HCT116 (cell line): ENCODE data around the gene RNASE8. TPM values are rescaled to one million over a fixed set of nuclear protein-coding genes. Genes with fewer than 3 reads are reported as not detected.

Source experiments
- ATAC-seq: fragments of 200-7000 bp; cut with Tn5 transposase; 2 replicates; pipeline ENCODE4 v1.9.1; 2020; ENCODE audit warnings: mild to moderate bottlenecking, moderate library complexity
- BruUV-seq: library from RNA; stranded (reverse); fragments of 400-500 nt; replicated peaks from 2 replicates; lab custom pipeline; 2021; lab: Mats Ljungman, UMichigan
- CTCF ChIA-PET: fragments of 300-600 bp; sonication (Branson Sonifier 250); formaldehyde crosslinking; loops from one replicate; lab custom pipeline; 2021; ENCODE audit warnings: antibody characterized with exemption; lab: Charles Lee
- POLR2A ChIA-PET: fragments of 300-600, 350-600 bp; sonication (Branson Sonifier 250); formaldehyde crosslinking; loops from one replicate; lab custom pipeline; 2021; ENCODE audit warnings: antibody characterized with exemption; lab: Charles Lee
- RAD21 ChIA-PET, 2 experiments: fragments of 300-600 bp; sonication (Branson Sonifier 250); formaldehyde crosslinking; loops; one replicate each; lab custom pipeline; 2023; ENCODE audit warnings: low total read pairs in 2 of 2; ENCODE audit not compliant: uncharacterized antibody in 2 of 2, unreplicated experiment in 2 of 2, low non-redundant PET in 1 of 2; lab: Charles Lee
- DNase-seq: peaks from one replicate; pipeline ENCODE4 v3.0.0-alpha.2; 2010; ENCODE audit warnings: low read depth, low spot score
- H2AFZ ChIP-seq: fragments of 200-600 bp; shearing (Covaris generic), sonication (generic); 2 replicates; pipeline ENCODE4 v1.6.1; 2017; ENCODE audit warnings: low read depth, mixed run types, mixed read lengths, antibody characterized with exemption, low read length; ENCODE audit not compliant: poor library complexity, severe bottlenecking
- H3K27ac ChIP-seq: 2 replicates; pipeline ENCODE4 v1.5.1; 2012; ENCODE audit warnings: low read depth, low read length
- H3K27me3 ChIP-seq: fragments of 200-600 bp; sonication (generic); 2 replicates; pipeline ENCODE4 v1.6.1; 2016; ENCODE audit warnings: mixed run types, low read length, mixed read lengths; ENCODE audit not compliant: insufficient read depth
- H3K36me3 ChIP-seq, 2 experiments: fragments of 200-500 bp in 1 of 2; fragments of 200-600 bp in 1 of 2; sonication (Bioruptor generic) in 1 of 2; sonication (generic) in 1 of 2; 2 replicates each; pipeline versions ENCODE4 v1.5.1 to v1.6.1; 2014 to 2016; ENCODE audit warnings: low read length in 2 of 2, inconsistent platforms in 1 of 2, mixed read lengths in 1 of 2, mixed run types in 1 of 2; ENCODE audit not compliant: insufficient read depth in 2 of 2, control insufficient read depth in 1 of 2
- H3K4me1 ChIP-seq, 2 experiments: fragments of 200-600 bp in 1 of 2; sonication (generic) in 1 of 2; 2 replicates each; pipeline versions ENCODE4 v1.5.1 to v1.6.1; 2012 to 2017; ENCODE audit warnings: low read length in 2 of 2, inconsistent platforms in 1 of 2, mild to moderate bottlenecking in 1 of 2, mixed read lengths in 1 of 2, mixed run types in 1 of 2, moderate library complexity in 1 of 2; ENCODE audit not compliant: insufficient read depth in 2 of 2, control insufficient read depth in 1 of 2
- H3K4me2 ChIP-seq: fragments of 200-600 bp; sonication (generic); 2 replicates; pipeline ENCODE4 v1.6.1; 2017; ENCODE audit warnings: mixed run types, low read length, mixed read lengths
- H3K4me3 ChIP-seq, 2 experiments: fragments of 200-600 bp in 1 of 2; sonication (generic) in 1 of 2; replicated peaks in 1 of 2; 2 replicates each; pipeline ENCODE4 v1.5.1; 2011 to 2016; ENCODE audit warnings: low read length in 2 of 2, control low read depth in 1 of 2, low read depth in 1 of 2, mild to moderate bottlenecking in 1 of 2, mixed read lengths in 1 of 2, mixed run types in 1 of 2
- H3K79me2 ChIP-seq: fragments of 200-600 bp; sonication (generic); 2 replicates; pipeline ENCODE4 v1.6.1; 2017; ENCODE audit warnings: mild to moderate bottlenecking, mixed run types, low read length, moderate library complexity, mixed read lengths; ENCODE audit not compliant: insufficient read depth
- H3K9ac ChIP-seq: fragments of 200-600 bp; sonication (generic); 2 replicates; pipeline ENCODE4 v1.6.1; 2016; ENCODE audit warnings: low read length, mixed read lengths
- H3K9me2 ChIP-seq: fragments of 200-600 bp; sonication (generic), shearing (Covaris generic); 2 replicates; pipeline ENCODE4 v1.6.1; 2017; ENCODE audit warnings: mixed run types, mild to moderate bottlenecking, moderate library complexity; ENCODE audit not compliant: insufficient read depth
- H3K9me3 ChIP-seq, 2 experiments: fragments of 200-500 bp in 1 of 2; fragments of 200-600 bp in 1 of 2; sonication (Bioruptor generic) in 1 of 2; sonication (generic) in 1 of 2; 2 replicates each; pipeline ENCODE4 v1.6.1; 2014 to 2017; ENCODE audit warnings: low read length in 2 of 2, mixed read lengths in 2 of 2, inconsistent platforms in 1 of 2, low read depth in 1 of 2, mild to moderate bottlenecking in 1 of 2, mixed run types in 1 of 2, moderate library complexity in 1 of 2; ENCODE audit not compliant: control insufficient read depth in 1 of 2, insufficient read depth in 1 of 2
- H4K20me1 ChIP-seq: fragments of 200-600 bp; sonication (generic), shearing (Covaris generic); 2 replicates; pipeline ENCODE4 v1.6.1; 2017; ENCODE audit warnings: mixed run types, mild to moderate bottlenecking, moderate library complexity; ENCODE audit not compliant: insufficient read depth
- CEBPB ChIP-seq: IDR thresholded peaks from 2 replicates; pipeline ENCODE4 v1.6.1; 2012; ENCODE audit warnings: low read depth
- ELF1 ChIP-seq: IDR thresholded peaks from 2 replicates; pipeline ENCODE4 v1.6.1; 2012; ENCODE audit warnings: low read depth, borderline replicate concordance
- EZH2phosphoT487 ChIP-seq: fragments of 200-600 bp; IDR thresholded peaks from 2 replicates; pipeline ENCODE4 v1.6.1; 2018; ENCODE audit warnings: antibody characterized with exemption, borderline replicate concordance
- JUND ChIP-seq: IDR thresholded peaks from 2 replicates; pipeline ENCODE4 v1.6.1; 2012
- POLR2AphosphoS5 ChIP-seq: IDR thresholded peaks from 2 replicates; pipeline ENCODE4 v1.6.1; 2011; ENCODE audit warnings: mild to moderate bottlenecking, low read depth, low read length, moderate library complexity
- SIN3A ChIP-seq: IDR thresholded peaks from 2 replicates; pipeline ENCODE4 v1.6.1; 2012; ENCODE audit warnings: low read depth
- SP1 ChIP-seq: IDR thresholded peaks from 2 replicates; pipeline ENCODE4 v1.6.1; 2012; ENCODE audit warnings: low read depth
- SRF ChIP-seq: IDR thresholded peaks from 2 replicates; pipeline ENCODE4 v1.6.1; 2012; ENCODE audit warnings: low read depth
- YY1 ChIP-seq: IDR thresholded peaks from 2 replicates; pipeline ENCODE4 v1.6.1; 2011; ENCODE audit warnings: low read length, low read depth, moderate library complexity, mild to moderate bottlenecking; ENCODE audit not compliant: insufficient replicate concordance; ENCODE audit errors: extremely low read depth
- ZFX ChIP-seq: fragments of 450-650 bp; IDR thresholded peaks from 2 replicates; pipeline ENCODE4 v1.6.1; 2017
- ZNF274 ChIP-seq: fragments of 200-500 bp; sonication (Bioruptor generic); IDR thresholded peaks from 2 replicates; pipeline ENCODE4 v1.6.1; 2014; ENCODE audit warnings: mild to moderate bottlenecking, low read depth, low read length, inconsistent platforms
- intact Hi-C: fragments of 100-400 bp; cut with micrococcal nuclease; formaldehyde crosslinking; loops from 2 replicates; pipeline ENCODE4 v1.10.0; 2022
- total RNA-seq: library from RNA; stranded (reverse); gene quantifications from one replicate; pipeline ENCODE4 v1.2.1, GENCODE V29; 2021; ENCODE audit not compliant: unreplicated experiment
- TF ChIP-seq, protein P1 (sequence below): IDR thresholded peaks from 2 replicates; pipeline ENCODE4 v1.6.1; 2012
- TF ChIP-seq, protein P2 (sequence below): IDR thresholded peaks from 2 replicates; pipeline ENCODE4 v1.6.1; 2012
- TF ChIP-seq, protein P3 (sequence below): IDR thresholded peaks from 2 replicates; pipeline ENCODE4 v1.6.1; 2012; ENCODE audit warnings: low read depth

RNASE8 gene
- total RNA-seq, 1 experiment from 2014 or later, result not detected

DNA sequence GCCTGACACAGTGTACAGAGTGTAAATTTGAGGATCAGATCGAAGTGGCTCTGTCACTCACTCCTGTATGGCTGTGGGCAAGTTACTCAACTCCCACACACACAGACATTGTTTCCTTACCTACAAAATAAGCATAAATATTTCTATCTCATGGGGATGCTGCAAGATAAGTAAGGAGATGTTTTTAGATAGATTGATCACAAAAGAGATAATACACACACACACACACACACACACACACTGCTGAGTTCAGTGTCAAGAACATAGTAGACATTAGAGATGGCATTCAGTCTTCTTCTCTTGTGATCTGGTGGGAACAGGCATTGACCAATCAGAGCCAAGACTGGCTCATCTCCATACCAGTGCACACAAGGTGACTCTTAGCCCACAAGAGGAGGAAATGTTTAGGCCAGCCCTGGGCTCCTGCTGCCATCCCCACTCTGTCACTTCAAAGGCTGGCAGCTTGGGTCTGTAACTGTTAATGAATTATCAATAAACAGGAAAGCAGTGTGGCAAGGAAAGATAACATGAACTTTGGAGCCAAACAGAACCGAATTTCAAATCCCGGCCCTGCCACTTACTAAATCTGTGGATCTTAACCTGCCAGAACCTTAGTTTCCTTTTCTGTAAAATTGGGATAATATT lies 3.4 kb upstream of the RNASE8 start:
- no peak overlapping the region for H3K4me2 ChIP-seq
- intact Hi-C loops, result no loop called here
- no peaks in the 10 kb centered on the region for H3K27me3 ChIP-seq
- no peak overlapping the region for H2AFZ ChIP-seq
- BruUV-seq, result no TSS peak
- H3K27ac ChIP-seq, result no peak overlapping the region
- no peaks in the 10 kb centered on the region for H3K4me1 ChIP-seq
- ChIA-PET POLR2A (no interaction called here), RAD21 (no interaction called here), CTCF (no interaction called here)
- H3K36me3 ChIP-seq, result no peaks in the 10 kb centered on the region
- TF ChIP-seq ZFX, result no peak
- TF ChIP-seq SIN3A, result no peak
- TF ChIP-seq SRF, result no peak
- no peak for TF ChIP-seq YY1
- TF ChIP-seq SP1, result no peak
- TF ChIP-seq, protein P1, sequence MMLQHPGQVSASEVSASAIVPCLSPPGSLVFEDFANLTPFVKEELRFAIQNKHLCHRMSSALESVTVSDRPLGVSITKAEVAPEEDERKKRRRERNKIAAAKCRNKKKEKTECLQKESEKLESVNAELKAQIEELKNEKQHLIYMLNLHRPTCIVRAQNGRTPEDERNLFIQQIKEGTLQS, result no peak
- TF ChIP-seq, protein P2, sequence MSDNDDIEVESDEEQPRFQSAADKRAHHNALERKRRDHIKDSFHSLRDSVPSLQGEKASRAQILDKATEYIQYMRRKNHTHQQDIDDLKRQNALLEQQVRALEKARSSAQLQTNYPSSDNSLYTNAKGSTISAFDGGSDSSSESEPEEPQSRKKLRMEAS, result no peak
- no peak for TF ChIP-seq ZNF274
- H3K79me2 ChIP-seq, result no peaks in the 10 kb centered on the region
- no peaks in the 10 kb centered on the region for H4K20me1 ChIP-seq
- no peaks in the 10 kb centered on the region for H3K9me2 ChIP-seq
- DNase-seq (no peak), ATAC-seq (peak; percentile 78)
- no peak overlapping the region for H3K4me3 ChIP-seq
- H3K9ac ChIP-seq, result no peak overlapping the region
- no peaks in the 10 kb centered on the region for H3K9me3 ChIP-seq

DNA sequence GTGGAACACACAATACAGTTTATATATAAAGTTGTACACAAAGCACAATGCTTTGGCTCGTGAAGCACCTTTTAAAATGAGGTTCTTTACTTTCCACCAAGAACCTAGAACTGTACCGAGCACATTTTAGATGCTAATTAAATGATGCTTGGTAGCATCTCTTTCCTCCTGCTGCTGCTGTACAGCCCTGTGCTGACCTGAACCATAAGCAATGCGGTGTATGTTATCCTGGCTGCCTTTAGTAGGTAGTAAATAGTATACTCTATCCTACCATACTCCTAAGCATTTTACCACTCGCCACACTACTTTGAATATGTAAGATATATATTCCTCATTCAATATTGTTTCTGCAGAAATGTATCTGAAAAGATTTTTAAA lies 2.9 kb upstream of the RNASE8 start:
- intact Hi-C loops, result no loop called here
- RAD21 ChIA-PET, result no interaction called here
- POLR2A ChIA-PET, result no interaction called here
- Histone ChIP-seq H4K20me1 (no peaks in the 10 kb centered on the region), H3K9ac (no peak overlapping the region), H3K36me3 (no peaks in the 10 kb centered on the region), H3K4me1 (no peaks in the 10 kb centered on the region), H3K9me2 (no peaks in the 10 kb centered on the region), H3K27ac (no peak overlapping the region), H3K9me3 (no peaks in the 10 kb centered on the region), H3K27me3 (no peaks in the 10 kb centered on the region), H3K79me2 (no peaks in the 10 kb centered on the region), H3K4me3 (no peak overlapping the region), H2AFZ (no peak overlapping the region), H3K4me2 (no peak overlapping the region)
- ATAC-seq, result no peak
- CTCF ChIA-PET, result no interaction called here
- no peak for DNase-seq
- no TSS peak for BruUV-seq
- TF ChIP-seq POLR2AphosphoS5, result no peak
- TF ChIP-seq, protein P3, sequence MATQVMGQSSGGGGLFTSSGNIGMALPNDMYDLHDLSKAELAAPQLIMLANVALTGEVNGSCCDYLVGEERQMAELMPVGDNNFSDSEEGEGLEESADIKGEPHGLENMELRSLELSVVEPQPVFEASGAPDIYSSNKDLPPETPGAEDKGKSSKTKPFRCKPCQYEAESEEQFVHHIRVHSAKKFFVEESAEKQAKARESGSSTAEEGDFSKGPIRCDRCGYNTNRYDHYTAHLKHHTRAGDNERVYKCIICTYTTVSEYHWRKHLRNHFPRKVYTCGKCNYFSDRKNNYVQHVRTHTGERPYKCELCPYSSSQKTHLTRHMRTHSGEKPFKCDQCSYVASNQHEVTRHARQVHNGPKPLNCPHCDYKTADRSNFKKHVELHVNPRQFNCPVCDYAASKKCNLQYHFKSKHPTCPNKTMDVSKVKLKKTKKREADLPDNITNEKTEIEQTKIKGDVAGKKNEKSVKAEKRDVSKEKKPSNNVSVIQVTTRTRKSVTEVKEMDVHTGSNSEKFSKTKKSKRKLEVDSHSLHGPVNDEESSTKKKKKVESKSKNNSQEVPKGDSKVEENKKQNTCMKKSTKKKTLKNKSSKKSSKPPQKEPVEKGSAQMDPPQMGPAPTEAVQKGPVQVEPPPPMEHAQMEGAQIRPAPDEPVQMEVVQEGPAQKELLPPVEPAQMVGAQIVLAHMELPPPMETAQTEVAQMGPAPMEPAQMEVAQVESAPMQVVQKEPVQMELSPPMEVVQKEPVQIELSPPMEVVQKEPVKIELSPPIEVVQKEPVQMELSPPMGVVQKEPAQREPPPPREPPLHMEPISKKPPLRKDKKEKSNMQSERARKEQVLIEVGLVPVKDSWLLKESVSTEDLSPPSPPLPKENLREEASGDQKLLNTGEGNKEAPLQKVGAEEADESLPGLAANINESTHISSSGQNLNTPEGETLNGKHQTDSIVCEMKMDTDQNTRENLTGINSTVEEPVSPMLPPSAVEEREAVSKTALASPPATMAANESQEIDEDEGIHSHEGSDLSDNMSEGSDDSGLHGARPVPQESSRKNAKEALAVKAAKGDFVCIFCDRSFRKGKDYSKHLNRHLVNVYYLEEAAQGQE, result no peak
- TF ChIP-seq JUND, result no peak
- no peak for TF ChIP-seq SRF
- TF ChIP-seq SP1, result no peak
- no peak for TF ChIP-seq ZFX
- TF ChIP-seq, protein P2, result no peak
- no peak for TF ChIP-seq ELF1
- TF ChIP-seq CEBPB, result no peak
- TF ChIP-seq, protein P1, result no peak
- no peak for TF ChIP-seq EZH2phosphoT487
- no peak for TF ChIP-seq ZNF274
